Urothelium cell line (cell line): ENCODE data around the gene RBM19.
"Not testable (repeated sequence)": the region's sequence is repeated elsewhere in the genome, so short reads cannot be mapped to it uniquely, and the experiment has no call there.

ENCODE experiments used
- DNase-seq: peaks from one replicate; pipeline ENCODE4 v3.0.0; 2011; ENCODE audit warnings: low spot score, mixed read lengths
- FAIRE-seq: peaks from 2 replicates; lab custom pipeline; 2011; peaks lifted over from hg19 to GRCh38; lab: Jason Lieb, UNC

RBM19 gene

DNA sequence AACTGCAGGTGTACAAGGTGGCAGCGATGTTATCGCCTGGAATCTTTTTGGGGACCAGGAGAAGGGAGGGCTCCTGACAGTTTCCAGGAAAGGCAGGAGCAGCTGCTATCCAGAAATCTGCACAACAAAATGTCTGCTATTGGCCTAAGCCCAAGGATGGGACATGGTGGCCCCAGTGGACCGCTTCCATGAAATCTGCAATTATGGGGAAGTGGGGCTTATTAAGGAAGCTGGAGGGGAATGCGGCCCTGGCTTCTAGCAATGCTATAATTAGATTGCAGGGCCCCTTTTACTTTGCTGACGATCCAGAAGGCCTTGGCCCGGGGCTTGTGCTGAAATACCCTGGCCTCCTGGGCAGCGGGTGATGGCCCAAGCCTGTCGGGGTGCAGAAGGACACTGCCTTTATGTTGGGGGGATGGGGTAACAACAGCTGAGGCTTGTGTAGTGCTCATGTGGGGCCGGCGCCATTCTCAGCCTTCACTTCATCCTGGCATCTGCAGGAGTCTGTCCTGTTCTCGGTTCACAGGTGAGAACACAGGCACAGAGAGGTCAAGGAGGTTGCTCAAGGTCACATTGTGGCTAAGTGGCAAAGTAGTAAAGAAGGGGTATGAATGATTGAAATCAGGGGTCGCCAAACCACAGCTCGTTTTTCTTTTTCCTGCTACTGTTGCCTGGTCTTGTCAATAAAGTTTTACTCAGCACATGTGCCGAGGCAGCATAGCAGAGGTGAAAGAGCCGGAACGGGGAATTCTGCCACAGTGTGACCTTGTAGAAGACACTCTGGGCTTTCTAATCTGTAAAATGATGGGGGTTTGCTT is 153.5 kb downstream of the RBM19 start:
- FAIRE-seq, result no peak
- DNase-seq, result no peak

DNA sequence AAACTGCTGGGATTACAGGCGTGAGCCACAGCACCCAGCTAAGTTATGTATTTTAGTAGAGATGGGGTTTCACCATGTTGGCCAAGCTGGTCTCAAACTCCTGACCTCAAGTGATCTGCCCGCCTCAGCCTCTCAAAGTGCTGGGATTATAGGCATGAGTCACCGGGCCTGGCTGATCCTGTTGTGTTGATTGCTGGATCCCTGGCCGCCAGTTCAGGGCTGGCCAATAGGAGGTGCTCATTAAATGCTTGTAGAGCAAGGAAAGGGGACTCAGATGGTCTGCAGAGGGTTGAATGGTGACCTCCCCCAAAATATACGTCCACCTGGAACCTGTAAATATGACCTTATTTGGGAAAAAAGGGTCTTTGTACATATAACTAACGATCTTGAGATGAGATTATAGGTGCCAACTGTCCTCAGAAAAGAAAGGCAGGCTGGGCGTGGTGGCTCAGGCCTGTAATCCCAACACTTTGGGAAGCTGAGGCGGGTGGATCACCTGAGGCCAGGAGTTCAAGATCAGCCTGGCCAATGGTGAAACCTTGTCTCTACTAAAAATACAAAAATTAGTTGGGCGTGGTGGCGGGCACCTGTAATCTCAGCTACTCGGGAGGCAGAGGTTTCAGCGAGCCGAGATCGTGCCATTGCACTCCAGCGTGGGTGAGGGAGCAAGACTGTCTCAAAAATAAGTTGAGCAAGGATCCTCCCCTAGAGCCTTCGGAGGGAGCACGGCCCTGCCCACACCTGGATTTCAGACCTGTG is 156.5 kb downstream of the RBM19 start:
- not testable (repeated sequence) for FAIRE-seq, DNase-seq

DNA sequence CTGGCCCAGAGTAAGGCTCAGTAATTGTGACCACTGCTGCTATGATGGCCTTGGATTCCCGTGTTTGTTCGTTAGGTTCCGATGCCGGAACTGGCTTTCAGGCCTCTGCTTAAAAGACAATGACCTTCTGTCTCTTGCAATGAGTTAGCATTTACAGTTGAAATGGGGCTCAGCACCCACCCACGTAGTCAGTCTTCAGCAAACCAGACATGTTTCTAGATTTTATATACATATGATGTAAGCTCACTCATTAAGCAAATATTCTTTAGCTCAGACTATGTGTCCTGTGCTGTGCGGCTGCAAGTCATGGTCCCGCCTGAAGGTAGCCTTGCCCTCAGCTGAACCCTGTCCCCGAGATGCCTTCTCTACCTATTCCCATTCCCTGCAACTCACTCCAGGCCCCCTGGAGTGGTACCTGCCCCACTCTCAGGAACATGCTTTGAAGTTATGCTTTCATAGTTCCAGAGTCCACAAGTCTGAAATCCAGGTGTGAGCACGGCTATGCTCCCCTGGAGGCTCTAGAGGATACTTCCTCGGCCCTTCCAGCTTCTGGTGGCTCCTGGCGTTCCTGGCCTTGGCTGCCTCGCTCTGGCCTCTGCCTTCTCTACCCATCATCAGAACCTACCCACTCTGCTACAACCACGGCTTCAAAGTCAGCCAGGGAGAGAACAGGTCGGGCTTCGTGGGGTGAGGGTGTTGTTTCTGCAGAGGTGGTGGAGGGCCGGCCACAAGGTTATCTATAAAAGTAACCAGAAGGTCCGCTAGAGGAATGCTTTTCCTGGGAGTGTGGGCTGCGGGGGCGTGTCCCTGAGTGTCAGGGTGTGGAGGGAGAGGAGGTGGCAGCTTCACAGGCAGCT is 157.8 kb downstream of the RBM19 start:
- DNase-seq (no peak), FAIRE-seq (no peak)

DNA sequence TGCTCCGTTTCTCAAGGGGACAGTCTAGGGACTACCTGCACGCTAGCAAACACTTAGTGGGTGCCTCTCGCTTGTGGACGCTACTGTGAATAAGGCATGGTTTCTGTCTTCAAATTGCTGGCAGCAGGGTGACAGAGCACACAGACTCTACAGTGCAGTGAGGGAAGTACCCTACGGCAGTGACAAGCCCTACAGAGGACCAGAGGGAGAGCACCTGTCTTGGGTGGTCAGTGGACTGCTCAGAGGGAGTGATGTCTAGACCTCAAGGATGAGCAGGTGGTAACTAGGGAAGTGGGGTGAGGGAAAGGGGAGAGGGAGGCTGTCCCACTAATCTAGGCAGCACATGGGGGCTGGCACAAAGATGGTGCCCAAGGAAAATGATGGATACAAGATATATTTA is 160.5 kb downstream of the RBM19 start:
- no peak for FAIRE-seq

DNA sequence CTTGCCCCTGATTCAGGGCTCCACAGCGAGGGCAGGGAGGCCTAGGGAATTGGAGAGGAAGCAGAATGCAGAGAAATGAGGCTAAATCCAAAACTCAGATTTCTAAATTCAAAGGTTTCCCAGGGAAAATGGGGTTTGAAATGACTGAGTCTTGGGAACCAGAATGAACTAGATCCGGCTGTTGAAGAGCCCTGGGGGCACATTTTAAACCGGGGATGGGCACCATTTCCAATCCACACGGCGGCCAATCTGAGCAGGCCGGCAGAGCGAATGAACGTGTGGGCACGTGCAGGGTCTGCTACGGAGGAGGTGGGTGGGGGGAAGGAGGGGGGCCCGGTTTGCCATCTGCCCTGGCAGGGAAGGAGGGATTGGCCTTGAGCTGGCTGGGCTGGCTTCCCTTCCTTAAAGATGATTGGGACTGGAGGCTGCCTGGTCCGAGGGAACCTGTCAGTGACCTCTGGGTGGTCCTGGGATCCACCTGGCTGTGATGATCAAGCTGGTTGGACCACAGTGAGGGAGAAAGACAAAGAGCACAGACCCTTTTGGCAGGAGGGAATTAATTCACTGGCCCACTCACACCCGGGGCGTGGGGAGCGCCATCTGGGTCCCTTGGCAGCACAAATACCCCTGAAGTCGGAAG is 161.0 kb downstream of the RBM19 start:
- no peak for DNase-seq
- FAIRE-seq, result no peak

More for the DNA sequence above, 160.5 kb downstream of the RBM19 start:
- DNase-seq, result no peak

DNA sequence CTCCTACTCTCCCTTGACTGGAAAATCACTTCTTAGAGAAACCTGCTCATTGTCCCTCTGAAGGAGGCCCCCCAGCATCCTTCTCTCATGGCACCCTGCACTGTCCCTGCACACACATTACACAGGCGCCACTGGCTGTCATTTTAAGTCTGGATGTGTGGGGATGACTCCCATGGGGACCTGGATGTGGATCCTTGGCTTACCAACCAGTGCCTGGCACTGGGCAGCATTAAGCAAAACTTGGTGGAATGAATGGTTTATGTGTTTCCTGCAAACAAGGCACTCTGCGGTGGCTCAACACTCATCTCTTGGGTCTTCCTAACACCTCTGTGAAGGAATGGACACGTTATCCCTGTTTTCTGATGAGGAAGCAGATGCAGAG is 162.4 kb downstream of the RBM19 start:
- FAIRE-seq, result no peak
- no peak for DNase-seq

DNA sequence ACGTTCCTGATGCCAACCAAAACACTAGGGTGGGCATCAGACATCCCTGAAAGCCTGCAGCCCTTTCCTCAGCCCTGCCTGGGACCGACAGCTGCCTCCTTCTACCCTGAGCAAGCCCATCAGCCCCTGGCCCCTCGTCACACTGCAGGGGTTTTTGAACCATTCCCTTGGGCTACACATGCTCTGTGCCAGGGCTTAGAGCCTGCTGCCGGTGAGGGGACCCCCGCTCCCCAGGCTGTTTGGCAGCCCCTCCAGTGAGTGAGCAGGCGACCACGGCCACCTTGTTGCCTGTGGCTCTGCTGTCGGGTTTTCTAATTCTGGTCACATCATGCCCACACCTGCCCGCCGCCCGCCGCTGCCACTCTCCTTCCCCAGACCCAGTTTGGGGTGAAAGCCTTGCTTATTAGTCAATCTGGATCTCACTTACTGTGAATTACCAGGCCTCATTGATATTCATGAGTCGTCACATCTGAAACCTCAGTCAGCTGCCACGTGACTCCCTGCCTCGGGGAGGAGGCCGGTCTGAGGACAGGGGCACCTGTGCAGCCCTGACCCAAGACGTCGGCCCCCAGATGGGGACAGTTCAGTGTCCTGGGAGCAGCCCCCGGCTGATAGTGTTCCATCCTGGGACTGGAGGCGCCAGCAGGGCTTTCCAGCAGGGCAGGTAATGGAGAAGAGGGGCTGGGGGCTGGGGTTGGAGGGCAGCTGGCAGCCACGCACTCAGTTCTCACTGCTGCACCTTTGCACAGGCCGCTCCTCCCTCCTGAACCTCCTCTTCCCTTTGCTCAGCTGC is 163.0 kb downstream of the RBM19 start:
- DNase-seq, result no peak
- no peak for FAIRE-seq

DNA sequence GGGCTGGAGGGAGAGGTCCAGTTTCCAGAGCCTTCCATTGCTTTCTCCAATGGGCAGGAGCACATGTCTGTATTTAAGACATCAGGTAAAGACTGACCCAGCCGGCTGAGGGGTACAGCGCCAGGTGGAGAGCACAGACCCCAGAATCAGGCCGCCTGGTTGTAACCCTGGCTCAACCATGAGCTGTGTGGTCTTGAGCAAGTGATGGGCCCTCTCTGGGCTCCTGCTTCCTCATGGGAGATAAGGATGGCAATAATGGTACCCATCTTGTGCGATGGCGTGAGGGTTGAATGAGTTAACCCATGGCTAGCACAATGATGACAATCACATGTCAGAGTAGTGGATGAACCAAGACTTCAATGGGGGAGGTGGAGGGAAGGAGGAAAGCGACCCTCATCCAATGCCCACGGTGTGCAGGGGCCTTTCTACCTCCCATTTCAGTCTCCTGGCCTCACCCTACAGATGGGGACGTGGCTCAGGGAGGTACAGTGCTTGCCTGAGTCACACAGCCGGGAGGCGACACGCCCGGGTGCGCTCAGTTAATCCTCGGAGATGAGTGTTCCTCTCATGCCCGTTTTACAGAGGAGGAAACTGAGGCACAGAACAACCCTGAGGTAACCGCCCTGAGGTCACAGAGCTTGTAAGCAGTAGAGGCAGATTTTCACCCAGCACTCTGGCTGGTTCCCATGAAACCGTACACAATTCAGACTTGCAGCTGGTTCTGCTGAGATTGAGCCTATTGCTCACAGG is 163.9 kb downstream of the RBM19 start:
- FAIRE-seq (no peak), DNase-seq (no peak)

DNA sequence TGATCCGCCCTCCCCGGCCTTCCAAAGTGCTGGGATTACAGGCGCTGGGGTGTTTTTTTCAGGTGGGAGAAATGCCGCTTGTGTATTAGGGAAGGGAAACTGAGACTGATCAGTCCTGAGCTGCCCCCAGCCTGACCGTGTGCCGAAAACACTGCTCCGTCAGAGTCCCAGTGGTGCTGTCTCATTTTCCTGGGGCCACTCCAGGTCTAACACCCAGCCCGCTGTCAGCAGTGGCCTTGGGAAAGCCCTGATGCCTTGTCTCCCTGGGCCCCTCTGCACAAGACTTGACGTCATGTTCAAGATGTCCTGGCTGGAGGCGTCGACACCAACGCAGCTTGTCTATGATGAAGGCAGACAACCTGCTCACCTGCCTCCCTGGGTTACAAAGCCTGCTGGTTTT is 165.9 kb downstream of the RBM19 start:
- DNase-seq, result no peak
- FAIRE-seq, result no peak

DNA sequence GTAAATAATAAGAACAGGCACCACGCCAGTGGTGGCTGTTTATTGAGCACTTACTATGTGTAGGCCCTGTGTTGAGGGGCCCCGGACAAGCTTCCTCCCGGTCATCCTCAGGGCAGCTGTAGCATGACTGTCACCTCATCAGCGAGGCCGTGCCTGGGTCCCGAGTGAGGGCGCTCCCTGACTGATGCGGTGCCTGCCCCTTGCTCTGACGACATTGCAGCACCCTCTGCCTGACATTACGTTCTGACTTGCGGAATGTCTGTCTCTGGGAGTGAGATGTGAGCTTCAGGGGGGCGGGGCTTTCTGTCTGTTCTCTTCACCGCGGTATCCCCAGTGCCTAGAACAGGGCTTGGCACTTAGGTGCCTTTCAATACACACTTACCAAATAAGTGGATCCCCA is 167.6 kb downstream of the RBM19 start:
- FAIRE-seq, result no peak
- no peak for DNase-seq

DNA sequence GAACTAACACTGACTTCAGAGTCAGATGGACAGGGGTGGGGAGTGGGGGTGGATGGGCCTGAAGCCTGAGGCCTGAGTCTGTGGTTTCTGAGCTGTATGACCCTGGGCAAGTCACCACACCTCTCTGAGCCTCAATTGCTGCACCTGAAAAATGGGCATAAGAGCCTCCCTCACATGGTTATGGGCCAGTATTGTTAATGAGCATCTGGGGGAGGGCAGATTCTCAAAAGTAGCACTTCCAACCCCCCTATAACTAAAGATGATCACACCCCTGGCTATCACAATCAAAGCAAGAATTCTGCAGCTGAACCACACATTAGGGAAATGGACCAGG is 168.6 kb downstream of the RBM19 start:
- DNase-seq (no peak), FAIRE-seq (no peak)

DNA sequence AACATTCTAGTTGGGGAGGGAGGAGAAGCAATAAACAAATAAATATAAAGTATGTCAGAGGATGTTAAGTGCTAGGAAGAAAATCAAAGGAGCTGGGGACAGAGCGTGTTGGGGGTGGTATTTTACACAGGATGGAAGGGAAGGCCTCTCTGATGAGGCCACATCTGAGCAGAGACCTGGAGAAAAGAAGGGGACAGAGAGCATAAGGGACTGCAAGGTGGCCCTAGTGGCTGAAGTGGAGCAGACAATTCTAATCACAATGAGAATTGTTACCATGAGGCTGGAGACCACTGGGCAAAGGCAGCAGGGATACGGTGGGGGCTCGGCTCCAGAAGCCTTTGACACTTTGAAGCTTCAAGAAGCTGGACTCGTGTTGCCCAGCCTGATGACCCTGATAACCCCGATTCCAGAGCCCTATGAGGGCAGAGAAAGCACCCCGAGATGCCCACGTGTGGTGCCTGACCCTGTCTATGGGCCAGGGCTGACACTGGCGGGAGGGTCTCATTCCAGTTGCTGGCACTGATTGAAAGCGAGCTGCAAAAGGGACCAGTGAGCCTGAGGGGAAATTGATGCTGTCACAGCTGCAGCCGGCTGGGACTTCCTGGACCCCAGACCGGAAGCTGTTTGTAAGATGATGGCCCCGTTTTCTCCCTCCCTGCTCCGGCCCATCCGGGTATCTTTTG is 169.1 kb downstream of the RBM19 start:
- FAIRE-seq (no peak), DNase-seq (no peak)

DNA sequence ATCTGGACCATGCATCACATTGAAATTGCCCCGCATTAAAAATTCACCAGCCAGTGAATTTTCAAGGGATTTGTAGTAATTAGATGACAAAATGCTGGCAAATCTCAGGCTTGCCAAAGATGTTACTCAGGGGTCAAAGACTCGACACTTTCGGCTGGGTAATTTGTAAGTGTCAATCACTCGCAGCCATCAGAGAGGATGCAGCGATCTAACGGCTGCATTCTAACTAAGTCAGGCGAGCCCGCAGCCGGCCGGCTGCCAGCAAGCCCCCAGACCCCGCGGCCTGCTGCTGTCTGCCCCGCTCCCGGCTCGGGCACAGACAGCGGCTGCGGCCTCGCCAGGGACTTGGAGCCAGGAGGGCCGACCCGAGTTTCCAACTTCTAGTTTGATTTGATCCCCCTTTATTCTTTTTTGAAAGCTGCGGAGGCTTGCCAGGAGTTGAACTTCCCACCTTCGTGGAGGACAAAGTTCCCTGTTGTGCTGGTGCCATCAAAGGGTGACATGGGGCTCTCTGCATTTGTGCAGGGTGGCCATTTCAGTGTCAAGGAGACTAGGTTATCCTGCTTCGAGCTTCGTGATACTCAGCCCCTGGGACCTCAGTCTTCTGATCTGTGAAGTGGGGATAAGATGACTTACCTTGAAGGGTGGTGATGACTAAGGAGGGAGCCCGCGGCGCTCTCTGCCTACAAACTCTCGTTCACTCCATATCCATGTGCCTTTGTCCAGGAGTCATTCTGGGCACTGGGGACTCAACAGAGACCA is 169.9 kb downstream of the RBM19 start:
- no peak for DNase-seq
- no peak for FAIRE-seq

DNA sequence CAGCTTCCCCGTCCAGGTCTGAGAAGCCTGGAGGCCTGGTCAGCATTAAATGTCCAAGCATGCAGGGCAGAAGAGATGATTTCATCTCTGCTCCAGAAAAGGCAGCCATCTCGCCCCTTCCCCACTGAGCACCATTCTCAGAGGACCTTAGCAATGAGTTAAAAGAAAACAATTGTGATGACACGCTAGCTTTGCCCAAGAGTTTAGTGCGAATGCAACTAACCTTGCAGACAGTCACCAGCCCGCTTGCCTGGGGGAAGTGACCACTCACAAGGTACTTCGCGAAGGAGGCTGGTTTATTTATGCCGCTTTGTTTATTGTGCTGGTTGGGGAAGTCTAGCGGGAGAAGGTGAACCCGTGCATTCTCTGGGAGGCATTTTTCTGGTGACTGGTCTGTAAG is 170.7 kb downstream of the RBM19 start:
- DNase-seq (no peak), FAIRE-seq (no peak)

DNA sequence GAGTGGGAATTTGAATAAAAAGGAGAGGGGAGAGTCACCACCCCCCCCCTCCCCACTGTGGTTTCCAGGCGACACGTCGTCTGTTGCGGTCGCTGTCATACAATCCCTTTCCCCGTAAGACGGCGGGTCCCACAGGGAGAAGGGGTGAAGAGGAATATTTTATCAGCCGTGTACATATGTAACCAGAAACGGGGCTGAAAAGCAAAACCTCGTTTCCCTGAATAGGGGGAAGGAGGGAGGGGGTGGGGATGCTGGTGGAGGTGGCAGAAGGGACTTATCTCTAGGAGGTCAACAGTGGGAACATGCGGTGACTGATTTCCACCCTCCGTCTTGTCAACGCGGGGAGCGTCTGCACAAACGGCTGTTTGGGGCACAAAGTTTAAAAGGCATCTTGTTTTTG is 171.4 kb downstream of the RBM19 start:
- DNase-seq, result no peak

DNA sequence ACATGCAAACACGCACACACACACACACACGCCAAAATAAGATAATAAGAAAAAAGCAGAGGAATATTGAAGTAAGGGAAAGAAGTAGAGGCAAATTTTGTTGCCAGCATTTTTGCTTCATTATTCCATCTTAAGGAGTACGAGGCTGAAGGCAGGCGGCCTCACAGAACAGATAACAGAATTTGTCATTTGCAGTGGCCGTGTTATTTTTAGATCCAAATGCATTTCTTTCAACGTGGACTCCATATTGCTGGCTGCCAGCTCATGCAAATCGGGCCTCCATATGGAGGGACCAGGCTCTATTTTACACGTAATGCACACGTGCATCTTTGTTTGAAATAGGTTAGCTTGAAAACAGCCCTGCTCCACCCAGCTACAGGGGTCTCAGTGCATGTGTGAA is 172.9 kb downstream of the RBM19 start:
- DNase-seq (no peak), FAIRE-seq (no peak)

More for the DNA sequence above, 171.4 kb downstream of the RBM19 start:
- no peak for FAIRE-seq

DNA sequence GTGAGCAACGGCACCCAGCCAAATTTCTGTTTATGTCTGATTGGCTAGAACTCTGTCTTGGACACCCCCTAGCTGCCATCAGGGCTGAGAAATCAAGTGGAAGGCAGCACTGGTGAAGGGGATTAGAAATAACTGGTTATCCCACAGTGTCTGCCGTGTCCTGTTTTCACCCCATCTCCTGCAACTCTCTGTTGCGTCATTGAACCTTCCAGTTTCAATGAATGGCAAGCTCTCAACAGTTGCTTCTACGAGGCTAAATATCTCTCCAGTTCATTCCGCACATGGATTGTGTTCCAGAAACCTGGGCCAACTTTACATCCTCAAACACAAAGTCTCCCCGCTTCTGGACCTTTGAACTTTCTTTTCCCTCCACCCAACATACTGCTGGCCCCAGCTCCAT is 173.7 kb downstream of the RBM19 start:
- no peak for FAIRE-seq
- no peak for DNase-seq
